Endothelial cell of umbilical vein (primary cell): ENCODE results near the gene CEP85. TPM values are rescaled to one million over a fixed set of nuclear protein-coding genes. Genes with fewer than 3 reads are reported as not detected.

Experiments used
- BruUV-seq: library from RNA; stranded (reverse); fragments of 400-500 nt; replicated peaks from 2 replicates; lab custom pipeline; 2021; lab: Mats Ljungman, UMichigan
- CTCF ChIA-PET: fragments of 300-600, 350-600 bp; sonication (Branson Sonifier 250); formaldehyde crosslinking; loops from one replicate; lab custom pipeline; 2021; ENCODE audit warnings: antibody characterized with exemption, inconsistent platforms; lab: Charles Lee
- POLR2A ChIA-PET: fragments of 300-600, 350-600 bp; sonication (Branson Sonifier 250); formaldehyde crosslinking; loops from one replicate; lab custom pipeline; 2021; ENCODE audit warnings: antibody characterized with exemption, inconsistent platforms; lab: Charles Lee
- DNase-seq: peaks from one replicate; pipeline ENCODE4 v3.0.0-alpha.2; 2011; ENCODE audit warnings: low read depth, low spot score
- FAIRE-seq: peaks from 2 replicates; lab custom pipeline; 2011; peaks lifted over from hg19 to GRCh38; lab: Jason Lieb, UNC
- H2AFZ ChIP-seq: 2 replicates; pipeline ENCODE4 v1.6.0; 2012; ENCODE audit warnings: low read depth, low read length, control low read depth, inconsistent platforms
- H3K27ac ChIP-seq: 2 replicates; pipeline ENCODE4 v1.5.1; 2011; ENCODE audit warnings: low read depth, mild to moderate bottlenecking, control low read depth, low read length, moderate library complexity; ENCODE audit not compliant: insufficient read depth
- H3K27me3 ChIP-seq, 2 experiments: 2 replicates each; pipeline versions ENCODE4 v1.6.0 to v1.6.1; 2011; ENCODE audit warnings: low read length in 2 of 2, mixed read lengths in 1 of 2; ENCODE audit not compliant: control insufficient read depth in 2 of 2, insufficient read depth in 2 of 2
- H3K36me3 ChIP-seq, 2 experiments: 2 replicates in 1 of 2; 3 replicates in 1 of 2; pipeline ENCODE4 v1.5.1; 2011; ENCODE audit warnings: low read length in 2 of 2, mild to moderate bottlenecking in 1 of 2, moderate library complexity in 1 of 2; ENCODE audit not compliant: control insufficient read depth in 2 of 2, insufficient read depth in 2 of 2; ENCODE audit errors: extremely low read depth in 1 of 2
- H3K4me1 ChIP-seq: 3 replicates; pipeline ENCODE4 v1.5.1; 2011; ENCODE audit warnings: mild to moderate bottlenecking, low read length; ENCODE audit not compliant: control insufficient read depth, insufficient read depth; ENCODE audit errors: extremely low read depth
- H3K4me2 ChIP-seq: 2 replicates; pipeline ENCODE4 v1.6.1; 2011; ENCODE audit warnings: low read length, control low read depth, mixed read lengths; ENCODE audit not compliant: insufficient read depth
- H3K4me3 ChIP-seq, 3 experiments: fragments of 200-600 bp in 1 of 3; sonication (generic), shearing (Covaris generic) in 1 of 3; replicated peaks in 1 of 3; 2 replicates each; pipeline ENCODE4 v1.5.1; 2011 to 2016; ENCODE audit warnings: control low read depth in 3 of 3, low read length in 3 of 3, mild to moderate bottlenecking in 2 of 3, inconsistent platforms in 1 of 3, low read depth in 1 of 3, moderate library complexity in 1 of 3; ENCODE audit not compliant: insufficient read depth in 1 of 3
- H3K79me2 ChIP-seq: 2 replicates; pipeline ENCODE4 v1.6.0; 2012; ENCODE audit warnings: low read length, inconsistent platforms; ENCODE audit not compliant: control insufficient read depth, insufficient read depth
- H3K9ac ChIP-seq: replicated peaks from 2 replicates; pipeline ENCODE3; 2011; ENCODE audit warnings: low read length, control low read depth; ENCODE audit not compliant: insufficient read depth; ENCODE audit errors: extremely low read depth
- H3K9me1 ChIP-seq: replicated peaks from 3 replicates; pipeline ENCODE4 v1.6.0; 2011; ENCODE audit warnings: mild to moderate bottlenecking, low read length; ENCODE audit not compliant: control insufficient read depth, insufficient read depth; ENCODE audit errors: extremely low read depth
- H3K9me3 ChIP-seq: replicated peaks from 2 replicates; pipeline ENCODE4 v1.5.1; 2012; ENCODE audit warnings: low read length, inconsistent platforms; ENCODE audit not compliant: control insufficient read depth, insufficient read depth
- H4K20me1 ChIP-seq: replicated peaks from 2 replicates; pipeline ENCODE3; 2011; ENCODE audit warnings: mild to moderate bottlenecking, low read length; ENCODE audit not compliant: control insufficient read depth, insufficient read depth; ENCODE audit errors: extremely low read depth
- EZH2 ChIP-seq: IDR thresholded peaks from 2 replicates; pipeline ENCODE4 v1.6.1; 2012; ENCODE audit warnings: borderline replicate concordance, low read depth, mild to moderate bottlenecking, moderate library complexity, low read length, inconsistent platforms; ENCODE audit not compliant: severe bottlenecking
- FOS ChIP-seq: IDR thresholded peaks from 2 replicates; pipeline ENCODE4 v1.6.1; 2011; ENCODE audit warnings: mild to moderate bottlenecking, low read length, moderate library complexity, borderline replicate concordance; ENCODE audit not compliant: insufficient read depth
- GATA2 ChIP-seq: IDR thresholded peaks from 2 replicates; pipeline ENCODE4 v1.7.0; 2011; ENCODE audit warnings: low read depth, mild to moderate bottlenecking, moderate library complexity, mixed read lengths, low read length; ENCODE audit not compliant: insufficient read length, insufficient read depth
- JUN ChIP-seq: IDR thresholded peaks from 2 replicates; pipeline ENCODE4 v1.6.1; 2011; ENCODE audit warnings: borderline replicate concordance, low read depth; ENCODE audit not compliant: insufficient read length, insufficient read depth
- MYC ChIP-seq: IDR thresholded peaks from one replicate; pipeline ENCODE4 v1.6.1; 2011; ENCODE audit warnings: mild to moderate bottlenecking, low read depth, low read length
- POLR2A ChIP-seq: IDR thresholded peaks from 2 replicates; pipeline ENCODE4 v1.6.1; 2012; ENCODE audit warnings: low read depth, mild to moderate bottlenecking, control low read depth, low read length
- POLR2AphosphoS5 ChIP-seq: IDR thresholded peaks from 2 replicates; pipeline ENCODE4 v1.6.1; 2012; ENCODE audit warnings: low read depth, mild to moderate bottlenecking, control low read depth, low read length, moderate library complexity; ENCODE audit not compliant: insufficient read depth
- dilution Hi-C: fragments of 300-500 bp; cut with MboI; formaldehyde crosslinking; loops from one replicate; pipeline ENCODE4 v1.15.0; 2019; ENCODE audit warnings: low sequenced_read_pairs; ENCODE audit not compliant: extremely low pct_ligation_motif_present
- intact Hi-C: fragments of 100-400 bp; cut with micrococcal nuclease; formaldehyde crosslinking; loops from one replicate; pipeline ENCODE4 v1.10.0; 2022
- polyA plus RNA-seq, 4 experiments: library from polyadenylated mRNA; depleted of rRNA in 3 of 4; stranded (reverse) in 3 of 4; unstranded in 1 of 4; fragments of >200 nt; gene quantifications; 2 replicates each; pipeline versions ENCODE4 v1.2.1 to v1.2.3, GENCODE V29; 2011 to 2012; ENCODE audit warnings: missing spikeins in 1 of 4
- total RNA-seq: library from RNA; stranded (reverse); gene quantifications from 2 replicates; pipeline ENCODE4 v1.2.3, GENCODE V29; 2021
- TF ChIP-seq, protein P1 (sequence below): IDR thresholded peaks from 2 replicates; pipeline ENCODE4 v1.6.1; 2011; ENCODE audit not compliant: insufficient read depth, insufficient read length
- TF ChIP-seq, protein P2 (sequence below), 2 donors: IDR thresholded peaks; 1 replicate in 1 of 2; 2 replicates in 1 of 2; pipeline ENCODE4 v1.5.1; 2011; ENCODE audit warnings: low read length in 2 of 2, mild to moderate bottlenecking in 2 of 2, moderate library complexity in 2 of 2, control low read depth in 1 of 2, inconsistent platforms in 1 of 2, low read depth in 1 of 2; ENCODE audit not compliant: insufficient read depth in 1 of 2; ENCODE audit errors: extremely low read depth in 1 of 2

Gene CEP85
- total and polyA plus RNA-seq, 2 donors (not counting 3 experiments of a cell fraction or from before 2014, with no cell fraction given): 15.2 to 17.8 TPM

- no peaks in the 10 kb centered on the region for H3K4me1 ChIP-seq
- dilution Hi-C loops (no loop called here), intact Hi-C loops (no loop called here)
- no TSS peak for BruUV-seq
- no peak overlapping the region for H3K27ac ChIP-seq
- H3K9ac ChIP-seq: no peak overlapping the region
- TF ChIP-seq GATA2 (no peak), FOS (no peak), JUN (no peak), POLR2AphosphoS5 (no peak)
- TF ChIP-seq, protein P1, sequence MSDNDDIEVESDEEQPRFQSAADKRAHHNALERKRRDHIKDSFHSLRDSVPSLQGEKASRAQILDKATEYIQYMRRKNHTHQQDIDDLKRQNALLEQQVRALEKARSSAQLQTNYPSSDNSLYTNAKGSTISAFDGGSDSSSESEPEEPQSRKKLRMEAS: no peak
- no peaks in the 10 kb centered on the region for H3K36me3 ChIP-seq
- ChIA-PET POLR2A (no interaction called here), CTCF (interaction anchor here (1.4 kb wide), 1 partner anchor 51 kb away, joined by 5 read pairs; the partner anchor contains the start of gene ZNF593)
- no peaks in the 10 kb centered on the region for H4K20me1 ChIP-seq
- H3K9me3 ChIP-seq: no peaks in the 10 kb centered on the region
- FAIRE-seq (no peak), DNase-seq (no peak)
- peaks cover 0 to 2% of the 10 kb centered on the region in 2 experiments for H3K27me3 ChIP-seq
- no peaks in the 10 kb centered on the region for H3K79me2 ChIP-seq
- no peak overlapping the region for H2AFZ ChIP-seq
- no peaks in the 10 kb centered on the region for H3K9me1 ChIP-seq
- H3K4me3 ChIP-seq: no peak overlapping the region
- no peak overlapping the region for H3K4me2 ChIP-seq
These were observed 13.6 kb upstream of the CEP85 start for GRCh38 chr1:26220199-26220912.

GRCh38 chr1:26221094-26221493 is 12.9 kb upstream of the CEP85 start:
- no peaks in the 10 kb centered on the region for H3K36me3 ChIP-seq
- no peaks in the 10 kb centered on the region for H4K20me1 ChIP-seq
- no TSS peak for BruUV-seq
- H2AFZ ChIP-seq: no peak overlapping the region
- H3K27ac ChIP-seq: no peak overlapping the region
- intact Hi-C loops (no loop called here), dilution Hi-C loops (no loop called here)
- FAIRE-seq: no peak
- no peak for DNase-seq
- peaks cover 3 to 4% of the 10 kb centered on the region in 2 experiments for H3K27me3 ChIP-seq
- peaks cover 5% of the 10 kb centered on the region for H3K4me1 ChIP-seq
- H3K9me3 ChIP-seq: no peaks in the 10 kb centered on the region
- TF ChIP-seq GATA2 (no peak), EZH2 (no peak), POLR2A (no peak), FOS (no peak), POLR2AphosphoS5 (no peak), JUN (no peak), MYC (no peak)
- TF ChIP-seq, protein P2, sequence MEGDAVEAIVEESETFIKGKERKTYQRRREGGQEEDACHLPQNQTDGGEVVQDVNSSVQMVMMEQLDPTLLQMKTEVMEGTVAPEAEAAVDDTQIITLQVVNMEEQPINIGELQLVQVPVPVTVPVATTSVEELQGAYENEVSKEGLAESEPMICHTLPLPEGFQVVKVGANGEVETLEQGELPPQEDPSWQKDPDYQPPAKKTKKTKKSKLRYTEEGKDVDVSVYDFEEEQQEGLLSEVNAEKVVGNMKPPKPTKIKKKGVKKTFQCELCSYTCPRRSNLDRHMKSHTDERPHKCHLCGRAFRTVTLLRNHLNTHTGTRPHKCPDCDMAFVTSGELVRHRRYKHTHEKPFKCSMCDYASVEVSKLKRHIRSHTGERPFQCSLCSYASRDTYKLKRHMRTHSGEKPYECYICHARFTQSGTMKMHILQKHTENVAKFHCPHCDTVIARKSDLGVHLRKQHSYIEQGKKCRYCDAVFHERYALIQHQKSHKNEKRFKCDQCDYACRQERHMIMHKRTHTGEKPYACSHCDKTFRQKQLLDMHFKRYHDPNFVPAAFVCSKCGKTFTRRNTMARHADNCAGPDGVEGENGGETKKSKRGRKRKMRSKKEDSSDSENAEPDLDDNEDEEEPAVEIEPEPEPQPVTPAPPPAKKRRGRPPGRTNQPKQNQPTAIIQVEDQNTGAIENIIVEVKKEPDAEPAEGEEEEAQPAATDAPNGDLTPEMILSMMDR (IDR thresholded peaks at IDR 0.05; ENCODE audit: extremely low read depth in 1 of 2, insufficient read depth in 1 of 2, low read depth in 1 of 2, low read length in 2 of 2): no peak
- TF ChIP-seq, protein P1: no peak
- H3K4me3 ChIP-seq: no peak overlapping the region
- POLR2A ChIA-PET: no interaction called here
- no peak overlapping the region for H3K4me2 ChIP-seq
- no peak overlapping the region for H3K9ac ChIP-seq
- CTCF ChIA-PET: interaction anchor here (1.4 to 3.1 kb wide), 3 partner anchors 13 to 51 kb away, joined by 3 to 14 read pairs (median 5); partner anchors contain the start of genes CEP85 and ZNF593
- no peaks in the 10 kb centered on the region for H3K79me2 ChIP-seq
- H3K9me1 ChIP-seq: no peaks in the 10 kb centered on the region
